HepG2 (cell line): ENCODE measurements around the gene ANO9. TPM values are rescaled to one million over a fixed set of nuclear protein-coding genes. Genes with fewer than 3 reads are reported as not detected.

Experiments
- BHLHE40 ChIP-seq: IDR thresholded peaks from 2 replicates; pipeline ENCODE4 v1.6.1; 2011; ENCODE audit warnings: low read length, improper control_type of control experiment
- DNMT1 ChIP-seq: sonication (generic); formaldehyde crosslinking; IDR thresholded peaks from 2 replicates; pipeline ENCODE4 v1.5.1; 2020; ENCODE audit warnings: mild to moderate bottlenecking, missing genetic modification reagents
- HOXA5 ChIP-seq: sonication (generic); formaldehyde crosslinking; IDR thresholded peaks from 2 replicates; pipeline ENCODE4 v1.4.0; 2020; ENCODE audit warnings: missing genetic modification reagents
- IRF9 ChIP-seq: sonication (generic); formaldehyde crosslinking; IDR thresholded peaks from 2 replicates; pipeline ENCODE4 v1.8.0; 2022; ENCODE audit warnings: missing genetic modification reagents, mild to moderate bottlenecking, borderline replicate concordance
- NCOA2 ChIP-seq: sonication (generic); formaldehyde crosslinking; IDR thresholded peaks from 2 replicates; pipeline ENCODE4 v1.8.0; 2022; ENCODE audit warnings: inconsistent platforms
- NFE2 ChIP-seq: sonication (generic); formaldehyde crosslinking; IDR thresholded peaks from 2 replicates; pipeline ENCODE4 v1.4.0; 2020; ENCODE audit warnings: missing genetic modification reagents
- NFYC ChIP-seq: IDR thresholded peaks from 2 replicates; pipeline ENCODE4 v1.6.1; 2016; ENCODE audit warnings: missing genetic modification reagents, missing compliant biosample characterization
- REPIN1 ChIP-seq: sonication (generic); formaldehyde crosslinking; IDR thresholded peaks from 2 replicates; pipeline ENCODE4 v1.8.0; 2022; ENCODE audit warnings: missing genetic modification reagents, low read depth, mild to moderate bottlenecking, borderline replicate concordance
- SIX1 ChIP-seq: sonication (generic); formaldehyde crosslinking; IDR thresholded peaks from 2 replicates; pipeline ENCODE4 v1.4.0; 2020; ENCODE audit warnings: missing genetic modification reagents, borderline replicate concordance
- SMAD9 ChIP-seq: sonication (generic); formaldehyde crosslinking; IDR thresholded peaks from 2 replicates; pipeline ENCODE4 v1.5.1; 2020; ENCODE audit warnings: mild to moderate bottlenecking, missing genetic modification reagents
- STAT5B ChIP-seq: sonication (generic); formaldehyde crosslinking; IDR thresholded peaks from 2 replicates; pipeline ENCODE4 v1.4.0; 2020; ENCODE audit warnings: missing genetic modification reagents
- SYNCRIP ChIP-seq: fragments of 200-400 bp; formaldehyde crosslinking; IDR thresholded peaks from 2 replicates; pipeline ENCODE4 v1.6.1; 2018; ENCODE audit warnings: mild to moderate bottlenecking, low read depth, low read length; ENCODE audit not compliant: insufficient read depth
- THAP7 ChIP-seq: sonication (generic); formaldehyde crosslinking; IDR thresholded peaks from 2 replicates; pipeline ENCODE4 v1.8.1; 2023; ENCODE audit warnings: mild to moderate bottlenecking, missing genetic modification reagents
- TIGD3 ChIP-seq: sonication (generic); formaldehyde crosslinking; IDR thresholded peaks from 2 replicates; pipeline ENCODE4 v1.5.1; 2020; ENCODE audit warnings: mild to moderate bottlenecking, missing genetic modification reagents, borderline replicate concordance
- ZNF414 ChIP-seq: sonication (generic); formaldehyde crosslinking; IDR thresholded peaks from 2 replicates; pipeline ENCODE4 v1.5.0; 2020; ENCODE audit warnings: missing genetic modification reagents
- ZNF646 ChIP-seq: sonication (generic); formaldehyde crosslinking; IDR thresholded peaks from 2 replicates; pipeline ENCODE4 v1.9.0; 2021; ENCODE audit warnings: mild to moderate bottlenecking, missing genetic modification reagents
- ZNF678 ChIP-seq: sonication (generic); formaldehyde crosslinking; IDR thresholded peaks from 2 replicates; pipeline ENCODE4 v1.4.0; 2020; ENCODE audit warnings: mild to moderate bottlenecking, missing genetic modification reagents
- ZNF761 ChIP-seq: sonication (generic); formaldehyde crosslinking; conservative IDR thresholded peaks from 2 replicates; pipeline ENCODE4 v1.4.0; 2020; ENCODE audit warnings: mild to moderate bottlenecking, missing genetic modification reagents
- ZSCAN20 ChIP-seq: sonication (generic); formaldehyde crosslinking; IDR thresholded peaks from 2 replicates; pipeline ENCODE4 v1.4.0; 2020; ENCODE audit warnings: missing genetic modification reagents, mild to moderate bottlenecking, borderline replicate concordance
- ZSCAN21 ChIP-seq: sonication (generic); formaldehyde crosslinking; IDR thresholded peaks from 2 replicates; pipeline ENCODE4 v1.8.0; 2022; ENCODE audit warnings: mild to moderate bottlenecking, missing genetic modification reagents, moderate library complexity, borderline replicate concordance
- polyA plus RNA-seq, 8 experiments: library from polyadenylated mRNA; depleted of rRNA in 3 of 8; stranded (reverse) in 7 of 8; unstranded in 1 of 8; fragments of >200 nt; fragmentation: Illumina TruSeq in 4 of 8; extraction: Trizol in 4 of 8; gene quantifications; 2 replicates each; pipeline versions ENCODE4 v1.2.1 to v1.2.3, GENCODE V29; 2011 to 2016; ENCODE audit warnings: low read depth in 4 of 8, missing spikeins in 1 of 8, mixed read lengths in 1 of 8; ENCODE audit not compliant: insufficient read depth in 1 of 8
- total RNA-seq, 5 experiments: library from RNA; depleted of rRNA; stranded (reverse); fragments of >200 nt; fragmentation: Illumina TruSeq; extraction: Trizol; gene quantifications; 2 replicates each; pipeline ENCODE4 v1.2.3, GENCODE V29; 2016; ENCODE audit warnings: low read depth in 1 of 5

The ANO9 gene
- total and polyA plus RNA-seq, 2 of the 13 experiments (the other 11 are each of a cell fraction or from before 2014, with no cell fraction given): 8.9 to 14.3 TPM

- no peak for TF ChIP-seq ZNF646
- TF ChIP-seq STAT5B: no peak
- TF ChIP-seq HOXA5 (CRISPR knock-in tag): no peak
- no peak for TF ChIP-seq ZNF414 (CRISPR knock-in tag)
- no peak for TF ChIP-seq NFE2 (CRISPR knock-in tag)
- TF ChIP-seq ZNF678: no peak
- peak; percentile 81; the same call in 1 of the 2 replicates for TF ChIP-seq SMAD9
- TF ChIP-seq SYNCRIP: no peak
- no peak for TF ChIP-seq NCOA2
- TF ChIP-seq SIX1 (CRISPR knock-in tag): no peak
- no peak for TF ChIP-seq ZNF761 (CRISPR knock-in tag)
- no peak for TF ChIP-seq BHLHE40
- TF ChIP-seq THAP7 (CRISPR knock-in tag): no peak
- TF ChIP-seq NFYC (CRISPR knock-in tag): no peak
- no peak for TF ChIP-seq DNMT1
- peak; percentile 49; the same call in 1 of the 2 replicates for TF ChIP-seq ZSCAN21
- peak; percentile 85; the same call in 1 of the 2 replicates for TF ChIP-seq TIGD3
- TF ChIP-seq ZSCAN20 (CRISPR knock-in tag): 0 out of 2 replicates have a peak, but pooled peaks have one; percentile 16
- TF ChIP-seq IRF9 (CRISPR knock-in tag): no peak
- peak; percentile 75 for TF ChIP-seq REPIN1
Observed at GRCh38 chr11:396948-397548, 44.8 kb downstream of the ANO9 start (continued).
